Inferior parietal cortex (tissue), 1 donor: ENCODE results near the gene LAMB4.

ENCODE experiments used
- DNase-seq: peaks from one replicate; pipeline ENCODE4 v3.0.0-alpha.2; 2016; ENCODE audit errors: extremely low spot score

LAMB4 gene

GRCh38 chr7:108104324-108104723 lies 25.8 kb downstream of the LAMB4 start:
- no peak for DNase-seq

- DNase-seq, result no peak
Measured at GRCh38 chr7:108103558-108104298, 26.4 kb downstream of the LAMB4 start.

- no peak for DNase-seq
Measured at GRCh38 chr7:108102671-108103312, 27.4 kb downstream of the LAMB4 start.

GRCh38 chr7:108101759-108102158 lies 28.4 kb downstream of the LAMB4 start:
- DNase-seq, result no peak

GRCh38 chr7:108099713-108100112 lies 30.4 kb downstream of the LAMB4 start:
- no peak for DNase-seq

GRCh38 chr7:108097703-108098102 lies 32.5 kb downstream of the LAMB4 start:
- DNase-seq, result no peak

GRCh38 chr7:108096996-108097395 lies 33.2 kb downstream of the LAMB4 start:
- no peak for DNase-seq

- no peak for DNase-seq
Measured at GRCh38 chr7:108094933-108095710, 35.0 kb downstream of the LAMB4 start.

GRCh38 chr7:108094346-108094745 lies 35.8 kb downstream of the LAMB4 start:
- DNase-seq, result no peak

- no peak for DNase-seq
Measured at GRCh38 chr7:108093851-108094331, 36.3 kb downstream of the LAMB4 start.

- DNase-seq, result no peak
Measured at GRCh38 chr7:108093341-108093740, 36.8 kb downstream of the LAMB4 start.

- DNase-seq, result no peak
Measured at GRCh38 chr7:108091461-108091831, 38.7 kb downstream of the LAMB4 start.

- no peak for DNase-seq
Measured at GRCh38 chr7:108090791-108091460, 39.2 kb downstream of the LAMB4 start.

GRCh38 chr7:108089381-108089780 lies 40.8 kb downstream of the LAMB4 start:
- no peak for DNase-seq

- no peak for DNase-seq
Measured at GRCh38 chr7:108088729-108089128, 41.4 kb downstream of the LAMB4 start.

GRCh38 chr7:108087778-108088177 lies 42.4 kb downstream of the LAMB4 start:
- no peak for DNase-seq

- DNase-seq, result no peak
Measured at GRCh38 chr7:108086962-108087361, 43.2 kb downstream of the LAMB4 start.

GRCh38 chr7:108086546-108086945 lies 43.6 kb downstream of the LAMB4 start:
- no peak for DNase-seq

GRCh38 chr7:108083980-108084379 lies 46.2 kb downstream of the LAMB4 start:
- peak; percentile 63 for DNase-seq

- no peak for DNase-seq
Measured at GRCh38 chr7:108079648-108080591, 50.2 kb downstream of the LAMB4 start.

GRCh38 chr7:108079276-108079647 lies 50.9 kb downstream of the LAMB4 start:
- no peak for DNase-seq
